ENCODE results near the gene CCNQ.

Gene CCNQ

DNA sequence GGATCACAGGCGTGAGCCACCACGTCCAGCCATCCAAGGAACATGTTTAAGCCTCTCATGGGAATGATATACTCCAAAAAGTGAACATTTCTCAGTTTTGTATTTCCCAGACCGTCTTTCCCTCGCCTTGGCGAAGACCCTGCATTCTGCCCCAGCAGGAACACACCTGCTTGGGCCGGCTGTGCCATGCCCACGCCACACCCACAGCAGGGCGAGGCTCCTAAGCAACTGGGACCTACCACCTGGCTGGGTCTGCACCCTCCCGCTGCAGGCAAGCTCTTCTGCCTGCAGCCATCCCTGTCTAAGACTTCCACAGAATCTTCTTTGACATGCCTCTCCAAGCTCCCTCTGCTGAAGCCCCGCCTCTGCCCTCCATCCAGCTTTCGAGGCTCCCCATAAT lies 3.6 kb downstream of the CCNQ start:
- DNase-seq: no peak

GRCh38 chrX:153593811-153594500 lies 5.0 kb downstream of the CCNQ start:
- no peak for DNase-seq

DNA sequence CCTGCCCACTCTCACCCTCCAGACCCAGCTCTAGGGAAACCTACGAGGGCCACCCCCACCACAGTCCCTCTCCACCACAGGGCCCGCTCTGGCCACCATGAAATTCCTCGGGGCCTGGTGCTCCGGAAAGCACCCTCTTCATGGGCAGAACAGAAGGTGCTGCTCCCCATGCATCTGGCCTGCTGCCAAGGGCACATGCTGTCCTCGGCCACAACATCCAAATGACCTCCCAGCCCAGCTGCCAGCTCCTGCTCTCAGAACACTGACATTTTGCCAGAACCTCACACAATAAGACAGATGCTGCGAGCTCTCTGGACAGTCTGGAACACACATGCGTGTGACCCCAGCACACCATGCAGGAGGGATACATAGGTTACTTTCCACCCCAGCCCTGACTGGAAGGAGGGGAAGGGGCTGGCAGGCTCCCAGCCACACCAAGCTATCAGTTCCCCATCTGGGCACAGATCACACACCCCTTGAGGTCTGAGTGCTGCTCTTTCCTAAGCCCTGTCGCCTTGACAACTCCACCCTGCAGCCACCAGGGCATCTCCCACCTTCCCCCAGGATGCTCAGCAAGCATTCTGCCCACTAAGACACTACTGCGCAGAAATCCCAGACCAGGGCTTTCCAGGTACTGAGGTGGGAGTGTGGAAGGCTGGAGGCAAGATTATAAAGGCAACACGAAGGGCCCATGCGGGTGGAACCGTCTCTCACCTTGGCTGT lies 5.8 kb downstream of the CCNQ start:
- DNase-seq: no peak

- DNase-seq: no peak
Measured at GRCh38 chrX:153592091-153592833, 6.7 kb downstream of the CCNQ start.

GRCh38 chrX:153590961-153591956 lies 7.7 kb downstream of the CCNQ start:
- no peak for DNase-seq

DNA sequence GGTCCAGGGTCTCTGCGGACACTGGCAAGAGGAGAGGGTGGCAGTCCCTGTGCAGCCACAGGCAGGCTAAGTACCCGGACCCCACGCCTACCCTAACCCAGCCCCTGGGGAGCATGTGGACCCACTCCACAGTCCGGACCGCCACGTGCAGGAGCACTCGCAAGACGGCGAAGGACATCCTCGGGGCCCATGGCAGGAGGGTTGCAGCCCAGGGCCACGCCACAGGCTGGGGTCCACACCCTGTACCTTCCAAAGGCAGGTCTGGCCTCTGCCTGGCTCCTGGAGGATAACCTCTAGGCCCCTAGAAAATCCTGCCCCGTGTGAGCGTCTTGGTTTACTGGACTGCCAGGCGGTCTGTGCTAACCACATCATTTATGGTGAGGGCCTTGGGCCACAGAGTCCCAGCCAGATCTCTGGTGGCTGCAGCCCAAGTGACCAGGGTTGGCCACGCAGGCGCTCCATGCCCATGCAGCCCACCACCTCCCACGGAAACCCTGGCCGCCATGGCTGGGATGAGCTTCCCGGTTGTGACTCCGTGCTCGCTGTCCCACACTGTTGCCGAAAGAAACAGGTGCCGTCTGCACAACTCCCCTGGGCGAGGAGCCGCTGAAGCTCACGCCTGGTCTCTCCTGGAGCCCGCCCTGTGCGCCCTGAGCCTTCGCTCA lies 10.0 kb downstream of the CCNQ start:
- no peak for DNase-seq

- DNase-seq: no peak
Measured at GRCh38 chrX:153588021-153588781, 10.7 kb downstream of the CCNQ start.

- DNase-seq: no peak
Measured at GRCh38 chrX:153587342-153587741, 11.6 kb downstream of the CCNQ start.

DNA sequence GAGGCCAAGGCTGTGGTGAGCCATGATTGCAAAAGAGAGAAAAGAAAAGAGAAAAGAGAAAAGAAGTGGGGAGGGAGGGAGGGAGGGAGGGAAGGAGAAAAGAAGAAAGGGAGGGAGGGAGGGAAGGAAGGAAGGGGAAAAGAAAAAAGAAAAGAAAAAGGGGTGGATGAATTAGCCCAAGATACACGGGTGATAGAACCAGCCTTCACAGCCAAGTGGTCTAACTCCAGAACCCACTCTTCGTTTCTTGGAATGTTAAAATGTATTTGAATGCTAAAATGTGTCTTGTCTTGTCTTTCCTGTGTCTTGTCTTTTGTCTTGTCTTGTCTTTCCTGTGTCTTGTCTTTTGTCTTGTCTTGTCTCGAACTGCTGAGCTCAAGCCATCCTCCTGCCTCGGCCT lies 13.1 kb downstream of the CCNQ start:
- no peak for DNase-seq

DNA sequence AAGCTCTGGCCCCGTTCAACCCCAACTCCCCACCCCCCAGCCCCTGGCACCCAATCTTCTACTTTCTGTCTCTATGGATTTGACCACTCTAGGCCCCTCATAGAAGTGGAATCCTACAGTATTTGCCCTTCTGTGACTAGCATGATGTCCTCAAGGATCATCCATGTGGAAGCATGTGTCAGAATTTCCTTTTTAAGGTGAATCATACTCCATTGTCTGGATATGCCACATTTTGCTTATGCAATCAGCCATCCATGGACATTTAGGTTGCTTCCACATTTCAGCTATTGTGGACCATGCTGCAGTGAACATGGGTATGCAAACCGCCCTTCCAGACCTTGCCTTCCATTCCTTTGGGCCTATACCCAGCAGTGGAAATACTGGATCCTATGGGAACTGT lies 15.5 kb downstream of the CCNQ start:
- no peak for DNase-seq

DNA sequence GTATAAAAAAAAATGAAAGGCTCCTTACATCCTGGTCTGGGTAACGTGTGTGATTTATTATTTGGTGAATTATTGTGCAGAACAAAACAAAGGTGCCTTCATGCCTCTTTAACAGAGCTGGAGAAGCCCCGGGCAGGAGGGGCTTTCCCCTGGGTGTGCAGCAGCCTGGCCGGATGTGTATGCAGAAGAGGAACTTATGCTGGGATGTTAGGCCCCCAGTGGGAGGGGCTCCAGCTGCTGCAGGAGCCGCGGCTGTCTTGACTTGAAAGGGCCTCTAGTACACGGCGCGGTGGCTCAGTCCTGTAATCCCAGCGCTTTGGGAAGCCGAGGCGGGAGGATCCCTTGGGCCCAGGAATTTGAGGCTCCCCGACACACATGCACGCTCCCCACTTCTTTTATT lies 16.0 kb downstream of the CCNQ start:
- no peak for DNase-seq

- no peak for DNase-seq
Measured at GRCh38 chrX:153580700-153581386, 18.1 kb downstream of the CCNQ start.

DNA sequence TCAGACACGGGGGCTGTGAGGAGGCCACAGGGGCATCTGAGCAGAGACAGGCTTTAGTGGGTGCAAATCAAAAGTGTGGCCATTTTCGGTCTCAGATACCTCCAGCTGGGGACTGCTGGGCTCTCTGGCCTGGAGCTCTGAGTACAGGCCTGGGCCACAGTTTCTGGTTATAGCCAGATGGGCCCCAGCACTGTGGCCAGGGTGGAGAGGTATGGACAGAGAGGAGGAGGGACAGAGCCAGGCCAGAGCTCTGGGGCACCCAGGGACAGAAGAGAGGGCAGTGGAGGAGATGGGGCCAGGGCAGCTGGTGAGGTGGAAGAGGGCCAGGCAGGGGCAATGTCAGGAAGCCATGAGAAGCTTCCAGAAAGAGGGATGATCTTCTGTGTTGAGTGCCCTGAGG lies 20.1 kb downstream of the CCNQ start:
- DNase-seq: no peak

- no peak for DNase-seq
Measured at GRCh38 chrX:153578200-153578835, 20.6 kb downstream of the CCNQ start.

DNA sequence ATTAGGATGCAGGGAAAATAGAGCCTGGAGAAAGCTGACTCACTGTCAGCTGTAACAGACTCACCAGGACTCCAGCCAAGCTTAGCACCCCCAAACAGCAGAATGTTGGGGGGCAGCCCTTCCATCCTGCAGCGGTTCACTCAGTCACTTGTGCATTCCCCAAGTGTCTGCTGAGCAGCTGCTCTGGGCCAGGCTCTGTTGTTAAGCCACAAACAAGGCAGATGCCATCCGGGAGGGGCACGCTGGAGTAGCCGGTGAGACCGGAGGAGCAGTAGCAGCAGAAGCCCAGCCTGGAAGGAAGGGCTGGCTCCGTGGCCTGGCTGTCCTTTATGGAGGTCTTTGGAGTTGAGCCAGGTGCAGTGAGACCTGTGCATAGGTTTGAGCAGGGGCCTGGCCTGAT lies 22.0 kb downstream of the CCNQ start:
- no peak for DNase-seq

GRCh38 chrX:153576239-153576870 lies 22.6 kb downstream of the CCNQ start:
- no peak for DNase-seq

DNA sequence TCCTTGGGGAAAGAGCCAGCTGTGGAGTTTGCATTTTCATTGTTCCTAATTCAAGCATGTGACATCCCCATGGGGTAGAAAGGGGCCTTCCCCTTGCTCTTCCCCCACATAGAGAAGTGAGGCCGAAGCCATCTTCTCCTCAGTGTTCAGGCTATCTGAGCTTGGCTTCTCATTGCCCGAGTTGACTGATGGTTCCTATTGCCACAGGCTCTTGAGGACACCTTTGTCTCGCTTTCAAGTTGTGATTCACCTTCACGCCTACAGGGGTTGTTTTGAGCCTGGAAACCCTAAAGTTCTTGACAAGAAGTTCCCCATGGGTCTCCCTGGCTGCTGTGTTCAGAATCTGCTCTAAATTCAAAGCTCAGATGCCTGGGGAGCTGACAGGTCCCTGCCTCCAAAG lies 25.0 kb downstream of the CCNQ start:
- no peak for DNase-seq

GRCh38 chrX:153572601-153573000 lies 26.3 kb downstream of the CCNQ start:
- DNase-seq: no peak

DNA sequence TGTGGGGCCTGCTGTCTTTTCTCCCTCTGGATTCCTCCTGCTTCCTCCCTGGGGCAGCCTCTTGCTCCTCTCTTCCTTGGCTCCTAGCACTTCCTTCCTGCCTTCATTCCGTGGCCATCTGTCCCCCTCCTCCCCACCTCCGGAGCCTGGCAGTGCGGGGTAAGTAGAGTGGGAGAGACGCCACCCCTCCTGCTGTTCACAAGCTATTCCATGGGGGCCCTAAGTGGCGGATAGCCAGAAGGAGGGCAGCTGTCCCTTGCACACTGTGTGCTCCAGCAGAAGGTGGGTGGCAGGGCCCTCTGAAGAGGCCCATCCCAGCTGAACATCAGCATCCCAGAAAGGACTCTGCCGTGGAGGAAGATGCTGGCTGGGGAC lies 27.4 kb downstream of the CCNQ start:
- no peak for DNase-seq

DNA sequence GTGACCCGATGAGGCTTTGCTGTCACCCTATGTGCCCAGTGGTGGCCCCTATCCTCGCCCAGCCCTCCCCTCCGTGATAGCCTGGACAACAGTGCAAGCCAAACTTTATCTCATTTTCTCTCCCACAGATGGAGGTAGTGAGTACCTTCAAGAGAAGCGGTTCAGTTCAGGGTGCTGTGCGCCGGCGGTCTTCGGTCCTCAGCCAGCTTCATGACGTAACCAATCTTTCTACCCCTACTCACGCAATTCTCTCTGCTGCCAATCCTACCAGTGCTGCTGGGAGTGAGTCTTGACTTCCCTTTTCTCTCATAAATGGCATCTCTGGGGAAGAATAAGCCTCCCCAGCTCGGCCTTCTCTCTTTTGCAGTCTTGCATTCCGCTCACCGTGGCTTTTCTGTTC lies 29.5 kb downstream of the CCNQ start:
- no peak for DNase-seq
